NK-92 (cell line): ENCODE results near the gene ATP6V0B.

Source experiments
- DNase-seq: peaks from one replicate; lab custom pipeline; 2025; ENCODE audit not compliant: unreplicated experiment; lab: John Stamatoyannopoulos, UW

The ATP6V0B gene

DNA sequence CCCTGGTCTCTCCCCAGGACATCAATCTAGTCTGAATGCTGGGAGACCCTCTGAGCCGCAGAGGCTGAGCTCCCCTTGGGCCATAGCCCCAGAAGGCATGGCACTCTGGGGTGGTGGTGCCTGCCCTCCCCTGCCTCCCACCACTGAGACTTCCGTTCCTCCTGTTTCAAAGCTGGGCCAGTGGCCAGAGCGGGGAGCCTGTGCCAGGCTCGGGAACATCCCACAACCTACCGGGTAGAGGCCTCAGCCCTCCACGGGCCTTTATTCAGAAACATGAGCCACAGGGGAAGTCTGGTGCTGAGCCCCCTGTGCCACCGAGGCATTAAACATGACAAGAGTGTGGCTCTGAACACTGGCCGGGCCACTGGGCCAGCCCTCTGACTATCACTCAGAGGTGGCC lies 24.7 kb downstream of the ATP6V0B start:
- no peak for DNase-seq

DNA sequence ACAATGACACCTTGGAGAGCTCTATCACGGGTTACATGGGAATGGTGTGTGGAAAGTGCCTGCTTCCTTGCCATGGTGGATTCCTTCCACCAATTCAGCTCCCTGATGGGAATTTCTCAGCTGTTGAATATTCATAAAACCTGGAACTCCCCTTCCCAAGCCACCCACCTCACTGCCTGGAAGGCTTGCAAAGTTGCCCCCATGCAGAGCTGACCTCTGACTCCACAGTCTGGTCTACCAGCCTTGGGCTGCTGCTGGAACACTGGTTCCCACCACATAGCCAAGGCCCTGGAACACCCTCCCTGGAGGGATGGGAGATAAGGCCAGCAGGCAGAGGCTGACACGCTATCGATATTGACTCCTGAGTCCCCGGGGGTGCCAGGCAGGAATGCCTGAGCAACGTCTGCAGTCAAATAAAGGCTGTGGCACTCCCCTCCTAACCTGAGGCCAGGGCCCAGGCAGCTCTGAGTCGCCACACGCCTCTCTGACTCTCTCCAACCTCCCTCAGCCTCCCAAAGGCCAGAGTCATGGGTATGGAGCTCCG lies 25.4 kb downstream of the ATP6V0B start:
- DNase-seq: no peak

DNA sequence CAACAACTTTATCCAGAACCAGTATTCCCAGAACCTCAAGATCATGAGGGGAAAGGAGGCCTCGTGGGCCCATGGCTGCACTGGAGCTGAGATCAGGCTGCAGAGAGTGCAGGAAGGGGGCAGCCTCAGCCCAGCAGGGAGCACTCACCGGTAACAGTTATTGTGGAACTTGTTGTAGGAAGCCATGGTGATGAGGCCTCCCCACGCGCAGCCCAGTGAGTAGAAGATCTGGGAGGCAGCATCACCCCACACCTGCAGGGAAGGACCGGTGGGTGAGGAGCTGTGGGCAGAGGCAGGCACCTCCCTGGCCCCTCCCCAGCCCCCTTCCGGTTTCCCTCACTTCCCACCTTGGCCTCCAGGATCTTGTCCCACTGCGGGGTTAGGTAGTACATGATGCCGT lies 27.4 kb downstream of the ATP6V0B start:
- DNase-seq: no peak

DNA sequence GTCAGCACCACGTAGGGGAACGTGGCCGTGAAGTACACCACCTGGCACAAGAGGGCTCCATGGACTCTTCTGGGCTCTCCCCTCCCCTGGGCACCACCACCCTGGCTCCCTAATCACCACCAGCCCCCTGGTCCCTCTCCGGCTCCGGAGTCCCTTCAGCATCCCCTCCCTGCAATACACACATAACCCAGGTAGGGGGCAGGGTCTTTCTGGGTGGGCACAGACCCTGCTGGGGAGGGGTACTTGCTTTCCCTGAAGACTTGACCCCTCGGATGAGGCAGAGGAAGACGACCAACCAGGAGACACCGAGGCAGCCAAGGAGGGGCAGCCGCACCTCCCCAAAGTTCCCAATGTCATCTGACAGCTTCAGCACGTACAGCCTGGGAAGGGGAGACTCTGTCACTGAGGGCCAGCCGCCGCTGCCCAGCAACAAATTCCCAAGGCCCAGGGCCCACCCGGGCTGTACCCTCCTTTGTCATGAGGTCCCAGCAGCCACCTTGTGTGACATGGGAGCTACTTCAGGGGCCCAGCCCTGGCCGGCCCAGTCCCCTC lies 27.9 kb downstream of the ATP6V0B start:
- DNase-seq: no peak

DNA sequence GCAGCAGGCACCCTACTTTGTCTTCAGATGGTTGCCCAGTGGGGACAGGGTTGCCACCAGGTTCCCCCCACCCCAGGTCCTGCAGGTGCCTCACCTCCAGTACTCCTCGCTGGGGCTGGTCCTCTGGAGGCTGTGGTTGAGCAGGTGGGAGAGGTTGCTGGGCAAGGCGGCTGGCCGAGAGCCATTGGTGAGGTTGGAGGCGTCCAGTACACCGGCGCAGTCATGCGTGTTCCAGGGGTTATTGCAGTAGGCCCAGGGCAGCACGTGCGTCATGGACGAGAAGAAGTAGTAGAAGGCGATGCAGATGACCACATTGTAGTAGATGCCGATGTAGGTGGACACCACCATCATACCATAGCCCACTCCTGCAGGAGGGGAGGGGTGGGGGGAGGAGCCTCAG lies 33.5 kb downstream of the ATP6V0B start:
- DNase-seq: no peak

DNA sequence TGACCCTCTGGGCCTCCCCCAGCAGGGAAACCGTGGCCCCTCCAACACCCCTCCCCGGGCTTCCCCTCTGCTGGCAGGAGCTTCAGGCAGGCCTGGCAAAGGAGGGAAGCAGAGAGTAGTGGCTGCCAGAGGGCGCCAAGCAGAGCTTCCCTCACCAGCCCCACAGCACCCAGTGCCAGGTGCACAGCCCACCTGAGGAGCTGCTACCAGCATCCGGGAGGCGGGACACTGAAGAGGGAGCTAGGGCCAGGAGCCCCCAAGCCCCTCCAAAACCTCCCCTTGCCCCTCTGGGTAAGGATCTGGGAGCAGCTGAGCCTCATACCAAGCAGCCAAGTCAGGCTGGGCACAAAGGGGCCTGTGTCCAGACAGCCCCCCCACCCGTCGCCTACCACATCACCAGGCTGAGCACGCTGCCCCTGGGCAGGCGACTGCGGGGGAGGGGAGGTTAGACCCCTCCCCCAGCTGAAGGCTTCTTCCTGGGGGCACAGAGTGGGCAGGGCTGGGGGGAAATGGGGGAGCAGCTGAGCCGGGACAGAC lies 36.2 kb downstream of the ATP6V0B start:
- DNase-seq: no peak

DNA sequence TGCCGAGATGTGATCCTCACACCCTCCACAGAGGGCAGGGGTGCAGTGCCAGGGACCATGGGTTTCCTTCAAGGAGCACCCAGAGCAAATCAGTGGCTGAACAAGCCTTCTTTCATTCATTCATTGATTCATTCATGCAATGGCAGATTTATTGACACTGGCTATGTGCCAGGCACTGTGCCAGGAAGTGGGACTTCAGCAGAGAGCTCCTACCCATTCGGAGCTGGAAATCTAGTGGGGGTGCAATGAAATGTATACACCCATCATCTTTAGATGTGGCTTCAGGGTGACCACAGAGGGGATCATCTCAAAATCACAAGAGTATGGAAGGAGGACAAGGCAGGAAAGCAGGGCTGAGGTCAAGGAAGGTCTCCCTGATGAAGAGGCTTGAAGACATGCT lies 37.6 kb downstream of the ATP6V0B start:
- no peak for DNase-seq

DNA sequence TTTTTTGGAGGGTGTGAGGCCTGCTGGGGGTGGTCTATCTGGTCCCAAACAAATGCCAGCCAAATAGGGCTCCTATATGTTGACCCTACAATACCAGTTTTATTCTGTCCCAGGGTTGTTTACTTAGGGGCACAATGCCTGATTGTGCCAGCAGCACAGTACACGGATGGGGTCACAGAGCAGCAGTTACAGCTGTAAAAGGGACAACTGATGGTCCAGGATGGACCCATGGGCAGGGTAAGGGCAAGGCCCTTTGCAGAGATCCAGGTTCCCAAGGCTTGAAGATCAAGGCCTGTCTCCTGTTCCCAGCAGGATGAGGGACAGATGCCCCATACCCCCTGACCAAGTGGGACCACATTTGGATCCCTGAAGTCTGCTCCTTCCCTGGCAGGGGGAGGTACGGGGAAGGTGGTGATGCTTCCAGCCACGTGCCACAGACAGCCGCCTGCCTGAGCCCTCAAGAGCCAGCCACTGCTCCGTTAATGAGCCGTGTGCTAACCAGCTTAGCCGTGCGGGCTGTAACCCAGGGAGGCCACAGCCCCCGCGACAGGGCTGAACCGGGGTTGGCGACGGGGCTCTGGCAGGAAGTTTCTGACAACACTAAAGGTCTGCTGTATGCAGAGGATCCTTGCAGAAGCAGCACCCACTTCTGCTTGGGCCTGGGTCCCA lies 38.3 kb downstream of the ATP6V0B start:
- DNase-seq: no peak

DNA sequence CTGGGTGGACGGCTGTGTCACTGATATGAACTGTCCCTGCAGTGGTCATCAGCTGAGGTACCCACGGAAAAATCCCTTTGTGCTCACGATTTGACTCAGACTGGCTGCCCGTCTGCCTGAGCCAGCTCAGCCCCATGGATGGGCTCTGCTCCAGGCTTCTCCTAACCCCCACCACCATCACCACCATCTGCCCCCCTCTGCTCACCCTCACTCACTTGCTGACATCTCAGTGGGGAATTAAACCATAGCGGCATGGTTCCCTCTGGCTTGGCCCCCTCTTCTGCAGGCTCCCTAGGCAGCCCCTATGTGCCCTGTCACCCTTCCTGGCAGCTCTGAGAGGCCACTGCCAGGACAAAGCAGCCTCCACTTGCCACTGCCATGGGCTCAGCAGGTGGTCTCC lies 39.2 kb downstream of the ATP6V0B start:
- DNase-seq: no peak

DNA sequence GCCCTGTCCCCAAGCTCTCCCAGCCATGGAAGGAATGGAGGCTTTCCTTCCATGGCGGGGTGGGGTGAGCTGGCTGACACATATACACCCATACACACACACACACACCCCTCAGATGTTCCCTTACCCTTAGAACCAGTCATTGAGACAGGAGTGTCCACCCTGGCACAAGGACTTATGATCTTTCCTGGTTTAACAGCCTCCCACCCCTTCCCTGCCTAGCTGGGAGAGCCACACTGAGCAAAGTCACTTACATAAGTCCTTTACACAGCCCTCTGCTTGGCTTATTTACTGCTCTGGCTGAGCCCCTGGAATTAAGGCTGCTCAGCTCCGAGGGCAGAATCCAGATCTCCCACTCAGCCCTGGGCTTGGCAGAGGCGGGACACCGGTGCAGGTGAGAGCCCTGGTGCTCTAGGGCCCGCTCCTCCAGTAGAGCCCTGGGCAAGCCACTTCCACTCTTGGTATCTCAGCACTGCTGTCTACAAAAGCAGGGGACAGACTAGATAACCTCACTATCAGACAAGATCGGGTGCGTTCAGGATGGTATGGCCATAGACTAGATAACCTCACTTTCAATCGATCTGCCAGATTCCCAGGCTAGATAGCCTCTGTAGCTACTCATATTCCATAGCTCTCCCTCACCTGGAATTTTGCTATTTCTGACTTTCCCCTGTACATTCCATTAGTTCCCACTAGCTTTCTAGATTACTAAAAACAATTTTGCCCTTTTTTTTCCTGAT lies 39.8 kb downstream of the ATP6V0B start:
- DNase-seq: no peak

DNA sequence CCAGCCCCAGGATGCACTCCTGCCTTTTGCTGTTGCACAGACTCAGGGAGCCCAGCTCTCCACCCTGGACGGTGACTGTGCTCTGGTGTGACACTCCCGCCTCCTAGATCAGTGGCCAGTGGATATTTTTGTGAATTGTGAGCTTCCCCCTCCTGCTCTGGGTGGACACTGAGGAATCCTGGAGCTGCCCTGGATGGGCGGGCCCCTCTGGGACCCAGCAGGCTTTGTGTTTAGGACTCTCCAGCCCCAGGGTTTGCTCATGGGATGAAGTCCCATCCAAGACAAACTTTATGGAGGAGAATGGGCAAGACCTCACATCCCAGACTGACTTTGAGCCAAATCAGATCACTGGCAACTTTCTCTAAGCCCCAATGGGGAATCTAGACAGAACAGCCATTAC lies 40.4 kb downstream of the ATP6V0B start:
- no peak for DNase-seq

DNA sequence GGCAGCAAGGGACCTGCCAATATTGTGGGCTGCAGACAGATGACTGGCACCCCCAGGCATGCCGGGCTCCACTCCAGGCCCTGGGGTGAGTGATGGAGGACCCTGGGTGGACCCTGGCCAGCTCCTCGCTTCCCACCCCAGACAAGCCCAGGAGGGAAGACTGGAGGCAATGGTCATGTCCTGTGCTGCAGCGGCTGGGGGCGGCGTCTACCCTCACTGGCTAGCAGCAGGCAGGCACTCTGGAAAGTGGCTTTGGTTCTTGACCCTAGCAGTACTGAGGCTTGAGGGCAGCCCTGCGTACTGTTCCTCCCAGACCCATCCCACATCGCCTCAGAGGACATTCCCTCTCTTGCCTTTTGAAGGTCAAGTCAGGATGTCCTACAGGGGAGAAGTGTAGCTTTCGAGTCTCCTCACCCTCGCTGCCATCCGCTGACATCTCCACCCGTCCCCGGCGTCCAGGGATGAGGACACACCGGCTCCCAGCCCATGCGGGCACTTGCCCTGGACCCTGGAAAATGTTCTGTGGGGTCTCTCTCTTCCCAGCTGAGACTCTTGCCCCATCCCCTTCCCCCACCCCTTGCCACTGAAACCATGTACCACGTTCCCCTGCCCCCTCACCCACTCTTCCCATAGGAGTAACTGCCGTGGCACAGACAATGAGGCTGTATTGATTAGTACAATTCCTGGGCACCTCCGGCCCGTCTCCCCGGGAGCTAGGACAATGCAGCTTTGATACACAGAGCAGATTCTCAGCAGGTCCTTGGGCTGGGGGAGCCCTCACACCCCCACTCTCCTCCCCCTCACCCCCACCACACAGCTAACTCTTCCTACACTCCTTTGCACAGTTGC lies 41.5 kb downstream of the ATP6V0B start:
- DNase-seq: no peak

DNA sequence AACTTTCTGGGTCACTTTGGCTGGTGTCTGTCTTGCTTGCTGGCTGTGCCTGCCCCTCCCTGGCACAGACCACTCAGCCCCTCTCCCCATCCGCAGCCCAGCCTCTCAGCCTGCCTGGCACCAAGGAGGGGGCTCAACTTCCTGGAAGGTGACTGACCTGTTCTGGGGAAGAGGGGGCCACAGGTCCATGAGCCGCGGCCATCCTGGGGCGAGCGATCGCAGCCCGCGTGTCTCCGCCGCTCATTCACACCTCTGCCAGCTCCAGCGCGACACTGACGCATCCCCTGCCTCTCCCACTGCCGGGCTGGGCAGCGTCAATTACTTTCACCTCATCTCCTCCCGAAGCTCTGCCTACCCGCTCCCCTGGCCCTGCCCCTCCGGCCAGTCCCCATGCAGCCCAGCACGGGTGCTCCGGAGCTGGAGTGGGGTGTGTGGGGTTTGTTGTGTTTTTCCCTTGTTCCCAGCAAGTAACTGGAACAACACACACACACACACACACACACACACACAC lies 42.2 kb downstream of the ATP6V0B start:
- DNase-seq: no peak

DNA sequence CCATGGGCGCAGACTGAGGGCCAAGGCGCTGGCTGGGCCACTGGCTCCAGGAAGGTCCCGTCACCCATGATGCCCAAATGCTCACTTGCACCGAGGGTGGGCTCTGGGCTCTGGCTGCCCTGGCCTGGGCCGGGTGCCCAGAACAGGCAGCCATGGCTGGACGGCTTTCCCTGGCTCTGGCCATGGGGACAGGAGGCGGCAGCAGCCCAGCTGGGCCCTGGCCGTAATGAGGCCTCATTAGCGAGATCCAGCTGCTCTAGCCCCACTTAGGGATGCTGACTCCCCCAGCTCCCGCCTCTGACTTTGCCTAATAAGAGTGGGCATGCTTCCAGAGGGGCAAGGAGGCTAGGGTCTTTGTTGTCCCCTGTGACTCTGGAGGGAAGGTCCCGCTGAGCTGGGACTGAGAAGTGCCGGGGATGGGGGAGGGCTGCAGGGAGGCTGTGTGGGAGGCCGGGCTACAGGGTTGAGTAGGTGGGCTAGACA lies 44.7 kb downstream of the ATP6V0B start:
- no peak for DNase-seq

DNA sequence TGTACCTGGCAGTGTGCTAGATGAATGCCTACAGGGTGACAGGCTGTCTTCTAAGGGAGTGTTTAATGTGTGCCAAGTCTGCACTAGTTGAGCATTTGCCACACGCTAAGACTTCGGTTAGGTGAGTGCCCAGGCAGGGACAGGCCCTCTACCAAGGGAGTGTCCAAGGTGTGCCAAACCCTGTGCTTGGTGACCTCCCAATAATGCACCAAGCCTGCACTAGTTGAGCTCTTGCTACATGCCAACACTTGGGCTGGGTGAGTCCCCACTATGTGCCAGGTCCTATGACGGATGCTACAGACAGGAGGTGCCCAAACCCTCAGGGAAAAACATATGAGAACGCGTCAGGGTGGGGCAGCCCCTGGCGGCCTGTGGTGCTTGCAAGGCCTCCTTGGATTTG lies 45.7 kb downstream of the ATP6V0B start:
- DNase-seq: no peak

DNA sequence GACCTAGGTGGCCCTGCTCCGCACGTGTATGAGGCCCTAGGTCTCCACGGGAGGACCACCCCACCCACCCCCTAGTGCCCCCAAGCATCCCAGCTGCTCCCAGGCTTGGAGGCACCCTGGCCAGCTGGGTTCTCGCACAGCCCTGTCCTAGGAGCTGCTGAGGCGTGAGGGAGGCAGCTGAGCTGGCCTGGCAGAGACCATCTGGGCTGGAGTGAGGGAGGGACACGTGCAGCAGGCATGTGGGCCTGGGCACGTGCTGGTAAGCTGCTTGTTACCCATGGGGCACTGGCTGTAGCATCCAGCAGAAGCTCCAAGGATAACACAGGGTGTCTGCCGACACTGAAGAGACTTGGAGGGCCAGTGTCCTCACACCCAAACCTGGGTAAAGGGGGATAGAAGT lies 46.4 kb downstream of the ATP6V0B start:
- no peak for DNase-seq

DNA sequence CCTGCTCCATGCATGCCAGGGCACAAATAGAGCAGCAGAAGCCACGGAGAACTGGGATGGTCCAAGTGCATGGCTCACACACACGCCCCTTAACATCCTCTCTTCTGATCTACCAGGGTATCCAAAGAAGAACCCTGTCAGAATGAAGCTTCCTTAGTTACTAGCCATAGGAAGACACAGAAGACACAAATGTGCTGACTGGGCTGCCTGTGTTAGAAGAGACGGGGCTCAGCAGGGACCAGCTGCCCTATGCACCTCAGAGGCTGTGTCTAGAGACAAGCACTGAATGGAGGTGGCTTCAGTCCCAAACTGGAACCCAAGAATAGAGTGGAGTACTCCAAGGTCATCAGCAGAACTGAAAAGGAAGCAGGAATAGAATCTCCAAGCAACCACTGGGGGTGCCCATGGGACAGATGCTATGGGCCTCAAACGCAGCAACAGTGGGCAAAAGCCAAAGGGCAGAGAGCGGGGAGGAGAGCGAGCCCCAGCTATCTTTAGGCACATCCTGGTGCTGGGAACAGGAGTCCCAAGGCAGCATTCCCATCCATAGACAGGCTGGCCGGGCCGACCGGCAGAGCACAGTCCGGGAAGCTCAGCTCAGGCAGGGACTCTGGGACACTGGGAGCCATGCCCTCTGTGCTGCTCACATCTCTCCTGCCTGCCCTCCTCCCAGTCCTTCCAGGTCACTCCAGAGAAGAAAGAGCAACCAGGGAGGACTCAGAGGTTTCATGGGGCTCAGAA lies 47.0 kb downstream of the ATP6V0B start:
- DNase-seq: no peak

DNA sequence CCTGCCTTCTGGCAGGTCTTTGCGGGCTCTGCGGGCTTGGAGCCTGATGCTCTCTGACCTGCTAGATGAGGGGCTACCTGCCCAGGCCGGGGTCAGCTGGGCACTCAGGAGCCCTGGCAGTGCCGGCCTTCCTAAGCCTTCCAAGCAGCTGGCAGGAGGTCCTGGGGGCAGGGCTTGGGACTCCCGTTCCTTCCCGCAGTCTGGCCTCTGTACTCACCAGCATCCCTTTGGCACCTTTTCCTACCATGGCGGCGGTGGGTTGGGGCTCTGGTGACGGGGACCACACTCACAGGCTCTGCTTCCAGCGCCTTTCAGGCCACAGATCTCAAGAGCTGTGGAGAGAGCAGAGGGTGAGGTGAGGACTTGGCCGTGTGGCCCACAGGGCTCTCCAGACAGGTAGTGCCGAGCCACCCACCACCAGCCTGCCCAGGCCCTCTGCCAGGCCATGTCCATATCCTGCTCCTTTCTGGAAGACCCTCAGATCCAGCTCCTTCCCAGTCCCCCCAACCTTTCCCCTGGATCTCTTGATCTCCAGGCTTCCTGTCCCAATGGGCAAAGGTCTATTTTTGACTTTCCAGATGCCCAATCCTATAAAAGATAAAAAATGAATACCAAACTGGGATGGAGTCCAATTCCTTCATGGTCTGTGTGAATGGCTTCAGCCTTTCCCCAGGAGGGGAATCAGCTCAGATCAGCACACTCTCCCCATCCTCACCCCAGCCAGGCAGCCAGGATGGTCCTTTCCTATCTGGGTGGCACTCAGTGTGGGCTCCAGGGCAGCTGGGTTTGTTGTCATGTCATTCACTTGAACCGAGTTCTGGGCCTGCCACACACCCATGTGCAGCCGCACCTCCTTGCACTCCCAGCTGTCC lies 49.5 kb downstream of the ATP6V0B start:
- DNase-seq: no peak

DNA sequence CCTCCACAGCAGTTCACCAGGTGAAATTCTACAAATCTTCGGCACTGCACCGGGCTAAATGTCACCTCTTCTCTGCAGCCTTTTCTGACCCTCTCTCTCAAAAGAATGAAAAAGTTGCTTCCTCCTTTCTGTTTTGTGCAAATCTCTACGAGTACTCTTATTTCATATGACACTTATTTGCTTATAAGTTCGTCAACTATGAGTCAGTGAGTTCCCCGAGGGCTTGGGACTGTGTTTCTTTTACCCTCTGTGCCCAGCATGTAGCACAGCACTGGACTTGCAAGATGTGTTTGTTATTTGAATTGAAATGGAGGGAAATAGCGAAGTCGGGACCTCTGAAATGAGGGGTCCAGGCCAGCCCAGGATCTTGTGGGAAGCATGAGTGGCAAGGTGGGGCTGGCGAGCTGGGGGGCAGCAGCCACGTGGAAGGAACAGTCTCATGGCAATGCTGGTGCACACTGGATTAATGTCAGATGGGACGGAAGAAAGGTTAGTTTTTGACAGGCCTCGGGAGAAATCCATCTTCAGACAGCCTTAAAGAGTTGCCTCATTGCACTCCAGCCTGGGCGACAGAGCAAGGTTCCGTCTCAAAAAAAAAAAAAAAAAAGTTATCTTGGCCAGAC lies 50.3 kb downstream of the ATP6V0B start:
- no peak for DNase-seq
